ENCODE measurements around the gene MYO1F. TPM values are rescaled to one million over a fixed set of nuclear protein-coding genes. Genes with fewer than 3 reads are reported as not detected.

The MYO1F gene
- total and polyA plus RNA-seq, 11 donors = 1.8 to 56.6 (median 4.7) TPM

DNA sequence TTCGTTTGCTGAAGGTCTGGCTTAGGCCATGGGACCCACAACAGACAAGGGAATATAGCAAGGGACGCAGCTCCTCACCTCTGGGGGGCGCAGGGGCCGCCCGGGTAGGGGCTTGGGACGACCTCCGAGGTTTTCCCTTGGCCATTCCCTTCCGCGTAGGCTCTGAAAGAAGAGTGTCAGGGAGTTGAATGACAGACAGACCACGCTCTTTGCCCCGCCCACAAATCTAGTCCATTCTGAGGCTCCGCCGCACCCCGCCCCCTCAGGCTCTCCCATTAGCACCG lies 51.9 kb downstream of the MYO1F start:
- Histone ChIP-seq H3K27me3 (no peaks in the 10 kb centered on the region), H3K27ac (peak overlapping the region in 11 of 12 donors; percentile 43 to 92 (median 84)), H3K4me3 (peak overlapping the region; percentile 21 to 90 (median 76)), H3K36me3 (peaks cover 0 to 92% (median 0%) of the 10 kb centered on the region in 9 donors), H3K4me1 (peaks cover 0 to 13% (median 4%) of the 10 kb centered on the region in 12 donors), H3K9me3 (no peaks in the 10 kb centered on the region)
- no peak for ATAC-seq
- 4 to 14% (median 8%) methylated on average over 15 of the region's 15 CpGs for WGBS, 4 donors
- TF ChIP-seq, protein P1, sequence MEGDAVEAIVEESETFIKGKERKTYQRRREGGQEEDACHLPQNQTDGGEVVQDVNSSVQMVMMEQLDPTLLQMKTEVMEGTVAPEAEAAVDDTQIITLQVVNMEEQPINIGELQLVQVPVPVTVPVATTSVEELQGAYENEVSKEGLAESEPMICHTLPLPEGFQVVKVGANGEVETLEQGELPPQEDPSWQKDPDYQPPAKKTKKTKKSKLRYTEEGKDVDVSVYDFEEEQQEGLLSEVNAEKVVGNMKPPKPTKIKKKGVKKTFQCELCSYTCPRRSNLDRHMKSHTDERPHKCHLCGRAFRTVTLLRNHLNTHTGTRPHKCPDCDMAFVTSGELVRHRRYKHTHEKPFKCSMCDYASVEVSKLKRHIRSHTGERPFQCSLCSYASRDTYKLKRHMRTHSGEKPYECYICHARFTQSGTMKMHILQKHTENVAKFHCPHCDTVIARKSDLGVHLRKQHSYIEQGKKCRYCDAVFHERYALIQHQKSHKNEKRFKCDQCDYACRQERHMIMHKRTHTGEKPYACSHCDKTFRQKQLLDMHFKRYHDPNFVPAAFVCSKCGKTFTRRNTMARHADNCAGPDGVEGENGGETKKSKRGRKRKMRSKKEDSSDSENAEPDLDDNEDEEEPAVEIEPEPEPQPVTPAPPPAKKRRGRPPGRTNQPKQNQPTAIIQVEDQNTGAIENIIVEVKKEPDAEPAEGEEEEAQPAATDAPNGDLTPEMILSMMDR (IDR thresholded peaks at IDR 0.05) = peak in 7 of 12 donors; percentile 12 to 51 (median 40)
- TF ChIP-seq POLR2A (IDR thresholded peaks at IDR 0.05) = peak in 1 of 2 donors; percentile 44
- intact Hi-C loops (cut with DNase I) = no loop called here
- no peak for DNase-seq

DNA sequence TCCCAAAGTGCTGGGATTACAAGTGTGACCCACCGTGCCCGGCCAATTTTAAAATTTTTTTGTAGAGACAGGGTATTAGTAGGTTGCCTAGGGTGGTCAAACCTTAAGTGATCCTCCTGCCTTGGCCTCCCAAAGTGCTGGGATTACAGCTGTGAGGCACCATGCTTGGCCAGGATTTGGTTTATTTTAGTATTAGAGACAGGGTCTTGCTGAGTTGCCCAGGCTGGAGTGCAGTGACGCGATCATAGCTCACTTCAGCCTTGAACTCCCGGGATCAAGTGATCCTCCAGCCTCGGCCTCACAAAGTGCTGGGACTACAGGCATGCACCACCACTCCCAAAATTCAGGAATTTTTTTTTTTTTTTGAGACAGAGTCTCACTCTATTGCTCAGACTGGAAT lies 57.9 kb downstream of the MYO1F start:
- DNase-seq = no peak
- no peak overlapping the region for H3K4me3 ChIP-seq
- whole genome bisulfite sequencing, 4 donors = 86 to 97% (median 92%) methylated on average over 6 of the region's 6 CpGs

DNA sequence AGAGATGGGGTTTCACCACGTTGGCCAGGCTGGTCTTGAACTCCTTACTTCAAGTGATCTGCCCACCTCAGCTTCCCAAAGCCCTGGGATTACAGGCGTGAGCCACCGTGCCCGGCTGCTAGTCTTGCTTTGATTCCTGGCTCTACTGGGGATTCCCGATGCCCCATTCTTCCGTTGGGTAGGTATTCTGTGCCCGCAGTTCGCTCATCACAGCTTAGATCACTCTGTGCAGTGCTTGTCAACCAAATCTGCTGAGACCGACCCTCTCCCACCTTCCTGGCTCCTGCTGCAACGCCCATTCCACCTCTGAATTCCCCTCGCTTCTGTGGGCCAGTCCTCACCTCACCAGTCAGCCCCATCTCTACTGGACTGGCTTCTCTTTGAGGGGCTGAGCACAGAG lies 58.7 kb downstream of the MYO1F start:
- TF ChIP-seq POLR2A (IDR thresholded peaks at IDR 0.05) = no peak
- TF ChIP-seq, protein P1 (IDR thresholded peaks at IDR 0.05) = no peak
- intact Hi-C loops (cut with DNase I) = no loop called here
- Histone ChIP-seq H3K36me3 (peaks cover 0 to 25% (median 0%) of the 10 kb centered on the region in 9 donors), H3K27me3 (no peaks in the 10 kb centered on the region), H3K4me1 (peaks cover 0 to 44% (median 5%) of the 10 kb centered on the region in 12 donors), H3K4me3 (no peak overlapping the region), H3K27ac (peak overlapping the region in 2 of 12 donors; percentile 43 to 79), H3K9me3 (no peaks in the 10 kb centered on the region)
- ATAC-seq = no peak
- DNase-seq = no peak
- WGBS, 4 donors = 85 to 90% (median 87%) methylated on average over 11 of the region's 11 CpGs

More for the DNA sequence above, 57.9 kb downstream of the MYO1F start:
- intact Hi-C loops (cut with DNase I) = no loop called here
- no peaks in the 10 kb centered on the region for H3K9me3 ChIP-seq
- H3K4me1 ChIP-seq = peaks cover 0 to 41% (median 3%) of the 10 kb centered on the region in 12 donors
- ATAC-seq = no peak
- H3K27ac ChIP-seq = no peak overlapping the region
- H3K27me3 ChIP-seq = no peaks in the 10 kb centered on the region
- TF ChIP-seq POLR2A (IDR thresholded peaks at IDR 0.05) = no peak
- TF ChIP-seq, protein P1 (IDR thresholded peaks at IDR 0.05) = no peak
- peaks cover 0 to 33% (median 0%) of the 10 kb centered on the region in 9 donors for H3K36me3 ChIP-seq

DNA sequence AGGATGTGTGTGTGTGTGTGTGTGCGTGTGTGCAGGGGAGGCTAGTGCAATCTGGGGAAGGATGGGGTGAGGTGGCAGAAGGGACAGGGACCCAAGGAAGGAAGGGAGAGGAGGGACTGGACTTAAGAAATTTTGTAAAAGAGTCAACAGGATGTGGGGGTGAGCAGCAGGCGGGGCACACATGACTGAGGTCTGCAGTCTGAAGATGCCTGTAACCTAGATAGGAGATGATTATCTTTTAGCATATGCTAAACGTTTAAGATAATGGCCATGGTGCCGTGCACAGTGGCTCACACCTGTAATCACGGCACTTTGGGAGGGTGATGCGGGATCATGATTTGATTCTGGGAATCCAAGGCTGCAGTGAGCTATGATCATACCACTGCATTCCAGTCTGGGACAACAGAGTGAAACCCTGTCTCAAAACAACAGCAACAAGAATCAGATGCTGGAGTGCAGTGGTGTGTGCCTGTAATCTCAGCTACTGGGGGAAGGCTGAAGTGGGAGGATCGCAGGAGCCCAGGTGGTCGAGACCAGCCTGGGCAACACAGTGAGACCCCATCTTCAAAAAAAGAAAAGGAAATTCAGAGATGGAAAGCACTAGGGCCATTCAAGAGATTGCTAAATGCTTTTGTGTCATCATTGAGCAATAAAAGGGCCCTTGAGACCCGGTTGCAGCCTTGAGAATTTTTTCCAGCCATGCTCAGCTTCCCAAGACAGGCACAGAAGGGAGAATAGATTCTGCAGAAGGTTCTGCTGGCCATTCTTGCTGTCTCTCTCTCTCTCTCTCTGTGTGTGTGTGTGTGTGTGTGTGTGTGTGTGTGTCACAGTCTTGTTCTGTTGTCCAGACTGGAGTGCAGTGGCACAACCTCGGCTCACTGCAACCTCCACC lies 59.4 kb downstream of the MYO1F start:
- intact Hi-C loops (cut with DNase I) = no loop called here
- WGBS, 4 donors = 32 to 45% (median 42%) methylated on average over 9 to 10 of the region's 10 CpGs
- no peak for DNase-seq

More for the DNA sequence above, 59.4 kb downstream of the MYO1F start:
- Histone ChIP-seq H3K27ac (peak overlapping the region in 8 of 12 donors; percentile 11 to 79 (median 34)), H3K27me3 (no peaks in the 10 kb centered on the region), H3K4me1 (peaks cover 6 to 51% (median 12%) of the 10 kb centered on the region in 12 donors), H3K36me3 (peaks cover 0 to 18% (median 0%) of the 10 kb centered on the region in 9 donors), H3K4me3 (no peak overlapping the region), H3K9me3 (no peaks in the 10 kb centered on the region)
- ATAC-seq = no peak
- TF ChIP-seq POLR2A (IDR thresholded peaks at IDR 0.05) = no peak
- TF ChIP-seq, protein P1 (IDR thresholded peaks at IDR 0.05) = no peak
